SIG-M5 treated with dmso at 0.1 percent for 504 hours (cell line): ENCODE data around the gene ANKRD10.

Experiments used
- DNase-seq: peaks from one replicate; lab custom pipeline; 2025; ENCODE audit not compliant: unreplicated experiment; lab: John Stamatoyannopoulos, UW

The ANKRD10 gene

DNA sequence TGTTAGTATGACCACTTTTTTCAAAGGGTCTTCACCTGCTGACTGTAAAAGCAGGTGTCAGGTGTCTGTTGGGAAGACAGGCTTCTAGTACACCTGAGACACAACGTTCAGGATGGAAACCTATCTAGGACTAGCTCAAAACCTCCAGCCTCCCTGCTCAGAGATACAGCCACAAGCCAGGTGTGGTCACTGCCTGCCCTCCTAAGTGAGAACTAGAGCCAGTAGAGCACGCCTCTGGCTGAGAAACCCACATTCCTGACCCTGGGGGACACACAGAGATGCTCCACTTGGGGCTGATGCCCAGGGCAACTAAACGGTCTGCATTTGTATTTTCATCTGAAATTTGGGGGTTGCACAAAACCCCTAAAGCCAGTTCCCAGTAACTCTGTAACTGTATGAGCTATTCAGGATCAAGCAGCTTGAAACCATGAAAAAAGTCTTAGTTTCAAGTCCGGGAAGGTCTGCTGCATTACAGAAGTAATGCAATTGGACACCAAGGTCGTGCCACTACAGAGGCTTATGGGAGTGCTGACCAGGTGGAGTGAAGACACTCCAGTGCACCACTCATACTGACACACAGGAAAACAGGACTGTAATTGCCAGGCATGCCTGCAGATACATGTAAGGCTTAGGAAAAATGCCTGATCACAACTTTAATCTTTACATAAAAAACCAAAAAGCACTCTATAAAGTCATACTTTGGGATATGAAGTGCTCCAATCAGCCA is 27.8 kb downstream of the ANKRD10 start:
- no peak for DNase-seq

DNA sequence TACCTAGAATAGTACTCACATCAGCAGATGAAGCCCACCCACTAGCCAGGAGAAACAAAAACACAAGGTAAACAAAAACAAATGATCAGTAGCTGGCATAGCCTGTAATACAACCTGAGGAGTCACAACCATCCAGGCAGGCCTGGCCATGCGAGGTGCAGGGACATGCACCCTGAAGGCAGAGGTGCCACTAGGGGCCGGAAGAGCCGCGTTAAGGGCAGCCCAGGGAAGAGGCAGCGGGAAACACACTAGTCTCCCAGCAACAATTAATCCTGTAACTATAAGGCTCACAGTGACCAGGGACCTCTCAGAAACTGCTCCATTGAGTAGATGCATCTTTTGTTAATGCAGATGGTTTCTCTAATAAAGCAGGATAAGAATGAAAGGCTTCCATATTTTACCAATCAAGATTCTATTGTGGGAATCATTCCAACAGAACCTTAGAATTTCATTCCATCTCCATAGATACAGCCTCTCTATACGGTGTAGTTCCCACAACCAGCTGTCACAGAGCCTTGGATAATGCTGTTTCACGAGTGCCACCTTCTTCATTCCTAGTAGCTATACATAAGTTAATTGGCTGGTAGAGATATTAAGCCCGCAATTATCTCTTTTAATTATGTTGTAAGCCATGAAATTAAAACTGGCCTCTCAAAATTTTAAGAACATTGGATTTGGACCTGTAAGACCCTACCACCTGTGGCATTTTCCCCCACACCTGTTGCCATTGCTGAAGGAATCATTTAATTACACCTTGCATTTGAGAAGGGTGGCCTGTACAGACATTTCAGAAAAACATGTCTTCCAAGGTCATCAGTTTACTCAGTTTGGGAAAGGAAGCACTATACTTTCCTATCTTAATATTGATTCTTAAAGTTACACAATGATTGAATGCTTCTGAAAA is 28.7 kb downstream of the ANKRD10 start:
- DNase-seq: no peak

DNA sequence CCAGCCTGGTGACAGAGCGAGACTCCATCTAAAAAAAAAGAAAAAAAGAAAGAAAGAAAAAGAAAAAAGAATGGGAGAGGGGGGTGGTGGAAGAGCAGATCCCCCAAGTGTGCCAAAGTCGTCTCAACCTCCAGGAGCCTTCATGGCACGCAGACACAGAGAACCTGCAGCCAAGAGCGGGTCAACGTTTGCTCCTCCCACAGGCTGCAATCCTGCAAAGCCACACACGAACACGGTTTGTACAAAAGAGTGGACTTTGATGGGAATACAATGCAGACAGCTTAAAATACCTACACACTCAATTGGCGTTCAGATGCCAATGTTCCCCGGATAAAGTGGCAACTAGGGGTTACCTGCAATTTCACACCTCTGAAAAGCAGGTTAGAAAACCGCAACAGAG is 29.4 kb downstream of the ANKRD10 start:
- no peak for DNase-seq

DNA sequence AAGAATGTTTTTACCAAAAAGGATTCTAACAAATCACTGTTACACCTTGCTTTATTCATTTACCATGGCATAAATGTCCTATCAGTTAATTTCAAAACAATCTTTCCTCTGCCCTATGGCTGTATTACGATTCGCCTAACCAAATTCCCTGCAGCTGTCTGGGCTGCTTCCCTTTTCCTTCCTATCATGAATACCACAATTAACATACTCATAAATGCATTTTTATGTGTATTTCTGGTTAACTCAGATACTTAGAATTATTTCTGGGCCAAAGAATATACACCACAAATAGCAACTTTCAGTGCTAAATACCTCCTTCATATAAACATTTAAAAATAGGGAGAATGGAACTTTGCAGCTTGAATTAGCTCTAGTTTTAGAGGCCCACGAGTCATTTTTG is 30.4 kb downstream of the ANKRD10 start:
- DNase-seq: no peak

DNA sequence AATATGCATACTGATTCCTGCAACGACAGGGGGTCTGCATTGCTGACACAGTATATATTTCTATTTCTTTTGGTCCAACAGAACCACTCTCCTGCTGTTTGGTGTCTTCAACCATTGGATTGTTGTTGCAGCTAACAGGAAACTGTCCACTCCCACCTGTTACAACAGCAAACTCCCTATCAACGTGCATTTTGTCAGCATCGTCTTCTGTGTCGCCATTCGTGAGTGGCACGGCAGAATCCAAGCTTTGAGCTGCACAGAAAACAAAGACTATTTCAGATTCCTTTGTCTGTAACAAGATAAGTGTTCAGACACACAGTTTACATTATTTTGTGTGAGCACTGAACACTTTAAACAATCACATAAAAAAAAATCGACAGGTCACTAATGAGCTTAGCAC is 31.3 kb downstream of the ANKRD10 start:
- no peak for DNase-seq

DNA sequence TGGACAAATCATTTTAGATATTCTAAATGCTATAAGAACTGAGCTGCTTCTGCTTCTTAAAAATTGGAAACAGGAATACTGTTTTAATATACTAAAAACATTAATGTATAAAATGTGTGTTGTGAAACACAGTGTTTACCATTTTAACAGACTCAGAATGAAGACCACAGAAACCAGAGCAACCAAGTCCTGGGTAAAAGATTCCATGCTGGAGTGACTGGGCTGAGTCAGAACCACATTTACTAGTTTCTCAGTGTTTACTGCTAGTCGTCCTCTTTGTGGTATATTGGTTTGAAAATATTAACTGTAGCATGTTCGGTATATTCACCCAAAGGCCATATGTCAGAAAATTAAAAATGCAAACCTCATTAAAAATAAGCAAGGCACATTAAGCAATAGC is 31.9 kb downstream of the ANKRD10 start:
- DNase-seq: no peak

DNA sequence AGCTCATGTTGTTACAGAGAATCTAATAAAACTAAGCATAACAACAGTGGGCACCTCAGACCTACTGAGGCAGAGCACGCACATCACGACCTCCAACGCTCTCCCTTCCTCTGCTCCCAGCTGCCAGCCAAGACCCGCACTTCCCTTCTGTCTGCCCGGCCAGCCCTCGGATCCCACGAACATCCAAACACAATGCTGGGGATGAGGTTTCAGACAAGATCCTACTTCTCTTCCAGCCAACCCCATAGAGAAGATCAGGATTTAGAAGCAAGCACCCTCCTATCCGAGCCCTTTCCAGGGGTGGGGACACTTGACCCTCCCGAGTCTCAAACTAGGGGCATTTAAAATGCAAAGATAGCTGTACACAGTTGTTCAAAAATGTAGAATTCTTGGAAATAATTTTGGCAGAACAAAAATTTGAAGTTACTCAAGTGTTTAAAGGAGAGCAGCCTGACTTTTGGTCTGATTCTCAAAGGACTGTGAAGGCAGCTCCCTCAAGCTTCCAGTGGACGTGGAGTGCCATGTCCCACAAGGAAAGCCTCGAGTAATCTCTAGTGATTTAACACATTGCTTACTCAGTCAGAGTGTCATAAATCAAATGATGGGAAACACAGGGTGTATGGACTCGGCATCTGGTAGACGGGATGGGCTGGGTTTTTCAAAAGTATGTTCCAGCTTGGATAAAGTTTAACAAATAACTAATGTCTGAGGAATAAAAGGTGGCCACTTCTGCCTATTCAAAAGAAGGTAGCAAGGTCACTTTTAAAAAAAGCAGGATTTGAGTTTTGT is 32.8 kb downstream of the ANKRD10 start:
- DNase-seq: no peak

DNA sequence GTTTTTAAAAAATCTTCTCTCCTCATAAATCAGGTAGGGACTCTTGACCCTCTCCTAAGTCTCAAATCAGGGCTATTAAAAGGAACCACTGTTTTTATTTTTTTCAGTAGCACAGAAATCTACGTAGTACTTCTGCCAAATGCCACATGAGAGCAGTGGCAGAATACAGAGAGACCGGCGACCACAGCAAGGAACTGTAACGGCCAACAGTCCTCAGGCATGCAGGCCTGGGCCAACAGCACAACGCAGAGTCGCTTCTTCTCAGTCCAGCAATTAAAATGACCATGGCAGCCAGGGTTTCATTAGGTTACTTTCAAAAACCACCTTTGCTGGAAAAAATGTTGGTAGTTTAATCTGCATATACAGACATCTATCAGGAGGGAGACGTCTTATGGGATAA is 34.2 kb downstream of the ANKRD10 start:
- no peak for DNase-seq

DNA sequence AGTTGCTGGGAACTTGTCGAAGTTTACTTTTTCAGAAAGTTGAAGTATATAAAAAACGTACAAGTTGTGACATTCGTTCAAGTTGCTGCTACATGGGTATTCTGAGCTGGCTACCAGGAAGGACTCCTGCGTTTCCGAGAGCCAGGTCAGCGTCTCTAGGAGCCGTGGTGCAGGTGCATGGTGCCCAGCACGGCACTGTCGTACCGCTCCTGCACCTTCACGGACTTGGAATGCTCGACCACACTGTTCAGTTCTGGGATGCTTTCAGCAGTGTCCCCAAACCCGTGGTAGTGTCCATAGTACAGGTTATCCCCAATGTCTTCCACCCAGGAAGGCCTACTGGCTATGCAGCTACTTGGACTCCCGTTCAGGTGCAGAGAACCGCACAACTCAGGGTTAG is 35.4 kb downstream of the ANKRD10 start:
- no peak for DNase-seq

DNA sequence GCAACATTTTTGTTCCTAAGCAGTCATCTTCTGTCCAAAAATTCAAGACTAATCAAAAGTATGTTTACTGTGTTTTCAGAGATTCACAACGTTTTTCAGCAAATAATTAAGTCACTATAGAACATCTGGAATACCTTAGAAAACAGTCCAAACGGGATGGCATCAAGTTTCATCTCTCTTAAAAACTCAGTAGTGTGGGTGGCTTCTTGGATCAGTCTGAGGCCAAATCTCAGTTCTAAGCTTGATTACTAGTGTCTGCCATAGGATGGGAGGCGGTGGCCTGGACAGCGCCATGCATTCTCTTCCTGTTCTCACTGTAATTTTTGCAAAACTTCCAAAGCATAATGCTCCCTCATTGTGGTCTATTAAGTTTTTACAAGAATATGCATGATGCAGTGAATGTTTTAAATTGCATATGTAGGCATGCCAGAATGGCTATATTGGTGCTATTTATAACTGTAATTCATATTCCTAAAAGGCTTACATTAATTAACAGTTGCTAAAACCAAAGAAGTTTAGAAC is 37.1 kb downstream of the ANKRD10 start:
- no peak for DNase-seq

DNA sequence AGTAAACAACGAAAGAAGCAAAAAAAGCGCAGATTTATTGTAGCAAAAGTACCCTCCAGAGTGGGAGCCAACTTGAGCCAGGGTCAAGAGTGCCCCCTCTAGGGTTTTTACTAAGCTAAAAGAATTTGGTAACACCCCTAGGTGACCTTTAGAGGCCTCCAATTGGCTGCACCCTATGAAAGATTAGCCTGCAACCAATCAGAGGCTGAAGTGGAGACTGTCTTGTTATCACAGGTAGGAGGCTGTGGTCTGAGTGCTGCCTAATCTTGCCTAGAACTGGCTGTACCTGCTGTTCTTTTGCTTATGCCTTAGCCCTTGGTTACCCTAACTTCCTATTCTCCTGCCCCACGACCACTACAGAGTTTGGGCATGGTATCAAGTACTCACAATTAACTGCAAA is 38.3 kb downstream of the ANKRD10 start:
- no peak for DNase-seq

DNA sequence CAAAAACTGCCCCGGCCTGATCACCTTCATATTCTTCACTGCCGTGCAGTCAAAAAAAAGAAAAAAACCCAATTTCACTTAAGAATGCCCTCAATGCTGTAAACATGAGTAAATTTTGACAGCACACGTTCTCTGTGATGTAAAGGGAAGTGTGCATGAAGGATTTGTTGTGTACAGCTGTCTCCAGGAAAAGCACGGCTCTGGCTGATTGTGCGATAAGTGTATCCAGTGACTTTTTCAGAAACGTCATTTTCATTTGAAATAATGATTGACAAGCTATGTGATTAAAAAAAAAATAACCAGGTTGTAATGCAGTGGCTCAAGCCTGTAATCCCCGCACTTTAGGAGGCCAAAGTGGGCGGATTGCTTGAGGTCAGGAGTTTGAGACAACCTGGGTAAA is 39.6 kb downstream of the ANKRD10 start:
- no peak for DNase-seq

DNA sequence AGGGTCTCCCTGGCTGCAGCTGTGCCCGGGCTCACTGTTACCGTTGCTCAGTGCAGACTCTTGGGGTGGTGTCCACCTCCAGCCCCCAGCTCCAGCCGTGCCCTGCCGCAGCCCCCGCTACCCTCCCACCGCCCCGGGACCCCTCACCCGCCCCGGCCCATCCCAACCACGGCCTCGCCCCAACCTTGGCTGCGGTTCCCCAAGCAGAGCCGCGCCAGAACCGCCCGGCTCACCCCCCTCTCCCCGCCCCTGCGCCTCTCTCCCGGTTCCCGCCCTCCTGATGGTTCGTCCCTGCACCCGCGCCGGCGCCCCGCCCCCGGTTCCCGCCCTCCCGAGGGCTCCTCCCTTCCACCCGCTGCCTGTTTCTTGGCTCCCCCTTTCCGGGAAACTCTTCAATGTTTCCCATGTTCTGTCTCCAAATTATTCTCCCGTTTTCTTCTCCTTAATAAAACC is 40.3 kb downstream of the ANKRD10 start:
- DNase-seq: peak; percentile 58

DNA sequence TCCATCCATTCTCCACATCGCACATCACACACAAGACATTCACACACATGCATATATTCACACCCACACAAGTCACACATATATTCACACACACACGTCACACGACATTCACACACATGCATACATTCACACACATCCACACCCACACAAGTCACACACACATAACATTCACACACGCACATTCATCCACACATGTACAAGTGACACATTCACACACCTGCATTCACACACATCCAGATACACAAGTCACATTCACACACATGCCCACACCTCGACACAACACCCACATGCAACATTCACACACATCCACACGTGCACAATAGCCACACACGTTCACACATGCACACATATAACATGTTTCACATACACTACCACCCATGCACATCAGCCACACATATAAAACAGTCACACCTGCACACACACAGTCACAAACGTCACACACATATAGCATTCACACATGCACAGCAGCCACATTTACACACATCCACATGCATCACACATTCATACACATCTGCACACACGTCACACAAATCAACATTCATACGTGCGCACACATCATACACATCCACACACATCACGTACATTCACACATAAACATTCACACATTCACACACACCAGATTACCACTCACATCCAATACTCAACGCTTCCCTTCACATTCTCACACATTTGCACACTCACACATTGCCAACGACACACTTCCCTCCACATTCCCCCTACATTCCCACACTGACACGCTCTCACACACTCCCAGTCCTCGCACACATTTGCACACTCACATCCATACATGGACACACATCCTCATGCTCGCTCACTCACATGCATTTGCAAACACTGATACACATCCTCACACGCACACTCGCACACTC is 41.0 kb downstream of the ANKRD10 start:
- DNase-seq: no peak

DNA sequence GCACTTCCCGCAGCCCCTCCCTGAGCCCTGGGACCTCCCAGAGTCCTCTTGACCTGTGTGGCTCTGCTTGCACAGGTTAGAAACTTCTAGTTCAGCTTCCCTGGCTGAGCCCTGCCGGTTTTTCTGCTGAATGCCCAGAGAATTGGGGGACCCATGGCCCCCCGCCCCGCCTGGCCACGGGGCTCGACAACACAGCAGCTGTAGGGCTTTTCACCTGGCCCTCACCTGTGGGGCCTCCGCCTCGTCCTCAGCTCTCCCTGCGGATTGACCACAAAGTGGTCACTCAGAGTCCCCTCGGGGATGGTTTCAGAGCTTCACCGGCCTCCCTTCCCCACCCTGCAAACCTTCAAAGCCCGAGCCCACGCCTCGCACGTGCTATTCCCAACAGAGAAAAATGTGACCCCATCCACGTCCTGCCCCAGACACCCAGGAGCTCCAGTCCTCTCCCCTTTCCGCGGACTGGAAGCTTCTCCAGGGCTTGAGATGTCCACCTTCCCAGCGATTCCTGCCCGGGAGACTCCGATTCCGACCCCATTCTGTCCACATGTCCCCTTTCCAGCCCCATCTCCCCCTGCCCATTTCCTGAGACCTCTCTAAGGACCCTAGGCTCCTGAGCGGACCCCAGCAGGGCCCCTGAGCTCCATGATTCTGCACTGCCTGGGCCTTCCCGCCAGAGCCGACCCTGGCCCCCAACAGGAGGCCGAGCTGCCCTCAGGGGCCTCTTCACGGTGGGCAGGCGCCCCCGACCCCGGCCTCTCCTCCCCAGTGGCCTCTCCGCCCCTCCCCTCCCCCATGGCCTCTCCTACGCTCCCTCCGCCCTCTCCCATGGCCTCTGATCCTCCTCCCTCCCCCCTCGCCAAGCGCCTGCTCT is 41.9 kb downstream of the ANKRD10 start:
- DNase-seq: no peak

DNA sequence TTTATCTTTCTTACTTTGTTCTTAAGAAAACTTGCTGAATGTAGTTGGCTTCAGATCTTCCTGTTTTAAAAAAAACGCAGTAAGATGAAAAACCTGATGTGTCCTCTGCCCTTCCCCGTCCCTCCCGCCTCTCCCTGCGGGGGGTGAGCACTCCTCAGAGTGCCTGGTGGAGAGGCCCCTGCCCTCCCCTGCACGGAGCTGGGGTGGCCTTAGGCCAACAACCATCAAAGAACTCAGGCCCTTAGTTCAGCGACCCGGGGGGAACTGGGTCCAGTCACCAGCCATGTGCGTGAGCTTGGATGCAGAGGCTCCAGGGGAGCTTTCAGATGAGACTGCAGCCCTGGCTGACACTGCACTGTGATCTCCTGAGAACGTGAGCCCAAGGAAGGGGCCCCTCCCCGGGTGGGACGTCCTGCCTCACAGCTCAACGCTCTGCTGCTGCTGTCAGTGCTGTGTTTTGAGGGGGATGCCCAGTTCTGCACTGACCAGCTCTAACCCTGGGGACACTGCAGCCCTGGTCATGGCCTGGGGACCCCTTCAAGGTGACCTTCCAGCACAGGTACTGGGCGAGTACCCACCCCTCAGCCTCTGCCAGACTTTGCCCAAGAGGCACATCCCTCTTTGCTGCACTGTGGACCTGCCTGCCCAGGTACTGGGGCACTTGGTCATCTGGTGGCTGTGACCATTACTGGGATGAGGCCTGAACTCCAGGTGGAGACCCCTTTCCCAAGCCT is 42.7 kb downstream of the ANKRD10 start:
- no peak for DNase-seq

DNA sequence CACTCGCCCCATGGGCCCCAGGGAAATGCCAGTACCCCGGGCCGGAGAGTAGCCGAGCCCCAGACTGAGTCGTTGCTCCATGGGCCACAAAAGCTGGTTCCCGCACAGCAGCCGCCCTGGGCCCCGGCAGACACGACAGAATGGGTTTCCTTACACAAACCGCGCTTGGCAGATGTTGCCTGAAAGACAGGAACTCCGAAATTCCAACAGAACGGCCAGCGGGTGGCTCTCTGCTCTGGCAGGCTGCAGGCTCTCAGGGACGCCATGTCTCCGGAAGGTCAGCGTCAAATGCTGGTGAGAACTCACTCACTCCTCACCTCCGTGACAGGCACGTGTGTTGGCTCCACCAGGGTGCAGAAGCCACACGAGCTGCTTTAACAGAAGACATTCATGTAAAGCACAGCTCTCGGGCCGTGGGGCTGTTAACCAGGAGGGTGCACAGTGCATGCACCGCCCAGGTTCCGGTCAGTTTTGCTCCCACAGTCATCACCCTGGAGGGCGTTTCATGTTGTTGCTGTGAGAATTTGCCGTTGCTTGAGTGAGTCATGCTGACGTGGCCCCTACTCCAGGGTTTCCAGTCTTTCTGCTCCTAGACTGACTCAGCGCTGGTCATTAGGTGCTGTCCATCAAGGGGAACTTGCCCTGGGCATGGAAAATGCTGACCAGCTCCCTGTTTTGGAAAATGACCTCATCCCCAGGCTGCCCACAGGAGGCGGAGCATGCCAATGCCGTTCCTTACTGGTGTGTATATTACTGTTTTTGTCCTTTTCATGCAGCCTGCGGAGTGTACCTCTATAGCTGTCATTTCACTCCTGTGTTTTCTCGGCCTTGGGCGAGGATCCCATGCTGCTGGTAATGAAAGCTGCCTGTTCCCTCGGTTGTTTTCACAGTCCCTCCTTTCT is 44.8 kb downstream of the ANKRD10 start:
- DNase-seq: peak; percentile 74
